CD4-positive, alpha-beta T cell treated with Interleukin-21 for 1 hour (primary cell): ENCODE measurements around the gene ZNF653.
A peak's percentile ranks its signal among the peaks of the same experiment; 100 is the strongest.
"Not testable (repeated sequence)": the region's sequence is repeated elsewhere in the genome, so short reads cannot be mapped to it uniquely, and the experiment has no call there.

Experiments used
- DNase-seq: peaks from one replicate; pipeline ENCODE4 v3.0.0-alpha.2; 2020

The ZNF653 gene

DNA sequence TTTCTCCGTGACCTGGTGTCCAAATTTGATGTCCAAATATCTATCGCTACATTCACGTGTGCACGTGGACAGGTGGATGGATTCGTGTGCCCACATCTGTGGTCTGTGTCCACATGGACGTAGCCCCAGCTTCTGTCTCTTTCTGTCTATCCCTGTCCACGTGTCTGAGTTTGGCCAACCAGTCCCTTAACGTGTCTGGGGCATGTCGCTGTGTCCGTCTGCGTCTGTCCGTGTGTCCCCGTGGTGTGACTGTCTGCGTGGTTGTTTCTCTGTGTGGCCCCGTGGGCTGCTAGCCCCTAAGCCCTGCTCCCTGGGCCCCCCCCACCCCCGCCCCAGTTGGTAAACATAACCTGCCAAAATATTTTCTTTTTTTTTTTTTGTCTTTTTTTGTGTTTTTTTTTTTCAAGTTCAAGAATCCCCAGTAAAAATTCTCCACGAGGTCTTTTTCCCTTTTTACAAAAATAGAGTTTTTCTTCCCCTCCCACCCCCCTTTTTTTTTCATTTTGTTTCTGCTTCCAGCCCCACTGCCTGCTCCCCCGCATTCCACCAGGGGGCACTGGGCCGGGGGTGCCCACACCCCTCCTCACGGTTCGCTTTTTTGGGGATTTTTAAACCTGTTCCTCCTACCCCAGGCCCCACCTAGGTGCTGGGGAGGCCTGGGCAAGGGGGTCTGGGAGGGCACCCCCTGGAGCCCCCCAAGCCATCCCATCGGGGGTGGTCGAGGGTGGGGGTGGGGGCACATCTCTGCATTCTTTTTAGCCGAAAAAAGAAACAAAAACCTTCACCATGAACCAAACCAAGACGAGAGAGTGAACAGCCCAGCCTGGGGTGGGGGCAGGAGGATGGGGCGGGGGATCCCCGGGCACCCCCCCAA lies 51.9 kb downstream of the ZNF653 start:
- DNase-seq: peak; percentile 23

DNA sequence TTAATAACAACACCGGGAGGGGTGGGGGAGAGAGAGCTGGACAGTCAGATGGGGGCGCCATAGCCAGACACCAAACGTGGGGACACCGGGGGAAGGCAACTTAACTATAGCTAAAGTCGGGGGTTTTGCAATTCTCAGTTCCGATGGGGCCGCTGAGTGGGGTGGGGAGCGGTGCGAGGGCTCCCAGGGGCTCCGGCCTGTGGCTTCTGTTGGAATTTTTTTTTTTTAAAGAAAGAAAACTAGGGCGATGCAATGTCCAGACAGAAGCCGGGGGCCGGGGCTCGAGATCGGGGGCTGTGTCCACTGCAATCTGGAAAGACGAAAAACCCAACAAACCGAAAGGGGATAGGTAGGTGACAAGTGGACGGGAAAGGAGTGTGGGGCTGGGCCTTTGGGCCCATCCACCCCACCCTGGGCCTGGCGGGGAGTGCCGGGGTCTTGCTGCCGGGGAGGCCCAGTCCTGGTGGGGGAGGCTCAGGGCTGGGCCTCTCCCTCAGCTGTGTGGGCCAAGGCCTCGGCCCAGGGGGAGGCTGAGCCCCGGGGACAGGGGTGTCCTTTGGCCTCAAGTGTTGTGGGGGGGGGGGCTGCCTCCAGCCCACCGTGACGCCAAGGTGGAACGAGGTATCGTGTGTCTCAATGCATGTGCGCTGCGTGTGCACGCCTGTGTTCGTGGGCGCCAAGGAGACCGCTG lies 52.9 kb downstream of the ZNF653 start:
- no peak for DNase-seq

DNA sequence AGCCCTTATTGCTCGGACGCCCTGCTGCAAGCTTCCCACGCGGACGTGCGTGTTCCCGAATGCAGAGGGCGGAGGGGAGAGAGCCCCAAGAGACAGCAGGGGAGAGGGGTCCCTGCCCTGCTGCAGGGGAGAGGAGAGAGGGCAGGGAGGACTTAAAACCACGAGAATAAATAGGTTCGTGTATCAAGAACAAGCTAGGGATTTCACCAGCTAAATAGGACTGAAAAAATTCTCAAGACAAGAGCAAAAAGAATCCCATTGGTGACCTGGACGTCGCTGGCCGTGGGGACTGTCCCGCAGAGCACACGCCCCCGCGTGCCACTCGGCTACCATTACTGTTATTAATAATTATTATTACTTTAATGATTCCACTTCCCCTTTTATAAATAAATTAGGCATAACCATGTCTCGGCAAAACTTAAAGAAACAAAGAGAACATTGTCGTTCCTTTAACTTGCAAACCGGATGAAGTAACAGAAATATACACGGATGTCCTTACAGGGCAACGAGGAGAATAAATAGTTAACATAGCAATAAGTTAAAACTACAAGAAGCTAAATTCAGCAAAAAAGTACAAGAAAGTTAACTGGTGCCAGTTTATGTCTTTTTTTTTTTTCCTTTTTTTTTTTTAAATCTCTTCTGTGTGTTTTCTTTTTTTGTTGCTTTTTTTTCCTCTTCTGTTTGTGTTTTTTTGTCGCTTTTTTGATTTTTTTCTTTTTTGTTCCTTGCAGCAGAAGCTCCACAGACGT lies 53.6 kb downstream of the ZNF653 start:
- DNase-seq: no peak

DNA sequence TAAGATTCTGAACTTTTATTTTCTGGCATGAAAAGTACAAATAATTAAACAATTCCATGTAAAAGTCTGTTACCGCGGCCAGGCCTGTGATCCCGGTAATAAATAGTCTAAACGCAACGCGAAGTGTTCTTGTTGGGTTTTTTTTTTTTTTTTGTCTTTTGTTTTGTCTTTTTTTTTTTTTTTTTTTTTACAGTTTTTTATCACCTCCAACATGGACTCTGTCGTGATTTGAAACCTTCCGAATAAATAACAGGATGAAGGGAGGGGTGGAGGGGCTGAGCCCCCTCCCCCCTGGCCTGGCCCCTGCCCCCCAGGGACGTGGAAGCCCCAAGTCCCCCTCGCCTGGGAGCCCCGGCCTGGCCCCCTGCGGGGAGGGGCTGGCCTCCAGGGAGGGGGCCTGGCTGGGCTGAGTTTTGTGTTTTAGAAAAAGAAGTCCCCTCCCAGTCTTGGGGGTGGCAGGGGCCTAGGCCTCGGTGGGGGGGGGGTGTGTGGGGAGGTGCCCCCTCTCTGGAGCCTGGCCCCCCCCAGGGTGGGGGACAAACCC lies 54.2 kb downstream of the ZNF653 start:
- no peak for DNase-seq

DNA sequence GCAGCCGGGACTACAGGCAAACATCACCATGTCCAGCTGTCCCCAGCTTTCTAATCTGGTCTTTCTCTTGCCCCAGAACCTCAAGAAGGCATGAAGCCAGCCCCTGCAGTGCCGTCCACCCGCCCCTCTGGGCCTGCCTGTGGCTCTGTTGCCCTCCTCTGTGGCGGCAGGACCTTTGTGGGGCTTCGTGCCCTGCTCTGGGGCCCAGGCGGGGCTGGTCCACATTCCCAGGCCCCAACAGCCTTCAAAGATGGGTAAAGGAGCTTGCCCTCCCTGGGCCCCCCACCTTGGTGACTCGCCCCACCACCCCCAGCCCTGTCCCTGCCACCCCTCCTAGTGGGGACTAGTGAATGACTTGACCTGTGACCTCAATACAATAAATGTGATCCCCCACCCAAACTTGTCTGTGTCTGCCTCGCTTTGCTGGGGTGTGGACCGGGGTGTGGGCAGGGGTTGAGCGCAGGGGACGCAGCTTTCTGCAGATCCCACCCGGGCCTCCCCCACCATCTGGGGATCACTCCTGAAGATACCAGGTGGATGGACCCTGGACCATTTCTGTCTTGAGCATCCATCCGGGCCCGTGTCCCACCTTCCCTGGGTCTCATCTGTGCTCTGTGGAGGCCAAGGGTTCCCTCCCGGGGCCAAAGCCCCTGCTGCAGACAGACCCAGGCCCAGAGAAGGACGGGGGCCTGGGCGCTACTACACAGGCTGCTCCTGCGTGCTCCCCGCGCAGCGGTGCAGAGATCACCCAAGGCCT lies 54.9 kb downstream of the ZNF653 start:
- no peak for DNase-seq

DNA sequence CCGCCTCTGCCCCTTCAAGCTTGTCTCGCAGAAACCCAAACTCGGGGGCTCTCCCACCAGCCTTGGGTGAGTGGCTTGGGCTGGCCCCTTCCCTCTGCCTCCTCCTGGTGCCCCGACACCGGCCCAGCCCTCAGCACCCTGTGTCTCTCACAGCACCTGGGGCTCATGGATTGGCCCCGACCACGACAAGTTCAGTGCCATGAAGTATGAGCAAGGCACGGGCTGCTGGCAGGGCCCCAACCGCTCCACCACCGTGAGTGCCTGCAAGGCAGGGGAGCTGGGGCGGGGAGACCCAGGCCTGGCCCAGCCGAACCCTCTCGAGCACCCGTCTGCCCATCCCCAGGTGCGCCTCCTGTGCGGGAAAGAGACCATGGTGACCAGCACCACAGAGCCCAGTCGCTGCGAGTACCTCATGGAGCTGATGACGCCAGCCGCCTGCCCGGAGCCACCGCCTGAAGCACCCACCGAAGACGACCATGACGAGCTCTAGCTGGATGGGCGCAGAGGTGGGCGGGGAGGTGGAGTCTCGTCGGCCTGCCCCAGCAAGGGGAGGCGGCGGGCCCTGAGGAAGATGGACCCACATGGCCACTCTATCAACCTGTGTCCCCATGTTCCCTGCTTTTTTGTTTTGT lies 56.6 kb downstream of the ZNF653 start:
- DNase-seq: no peak

DNA sequence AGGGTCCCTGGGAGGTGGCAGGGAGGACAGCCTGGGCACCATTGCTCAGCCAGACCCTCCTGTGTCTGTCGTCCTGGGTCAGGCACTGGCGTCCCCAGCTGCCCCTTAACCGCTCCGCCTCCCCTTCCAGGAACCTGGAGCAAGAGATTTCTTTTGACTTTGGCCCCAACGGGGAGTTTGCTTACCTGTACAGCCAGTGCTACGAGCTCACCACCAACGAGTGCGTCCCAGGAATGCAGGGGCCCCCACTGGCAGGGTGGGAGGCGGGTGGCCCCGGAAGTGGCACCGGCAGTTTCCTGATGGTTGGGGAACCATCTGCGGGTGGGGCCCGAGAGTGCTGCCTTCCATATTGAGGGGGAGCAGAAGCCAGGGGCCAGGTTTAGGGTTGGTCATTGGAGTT lies 57.2 kb downstream of the ZNF653 start:
- no peak for DNase-seq

DNA sequence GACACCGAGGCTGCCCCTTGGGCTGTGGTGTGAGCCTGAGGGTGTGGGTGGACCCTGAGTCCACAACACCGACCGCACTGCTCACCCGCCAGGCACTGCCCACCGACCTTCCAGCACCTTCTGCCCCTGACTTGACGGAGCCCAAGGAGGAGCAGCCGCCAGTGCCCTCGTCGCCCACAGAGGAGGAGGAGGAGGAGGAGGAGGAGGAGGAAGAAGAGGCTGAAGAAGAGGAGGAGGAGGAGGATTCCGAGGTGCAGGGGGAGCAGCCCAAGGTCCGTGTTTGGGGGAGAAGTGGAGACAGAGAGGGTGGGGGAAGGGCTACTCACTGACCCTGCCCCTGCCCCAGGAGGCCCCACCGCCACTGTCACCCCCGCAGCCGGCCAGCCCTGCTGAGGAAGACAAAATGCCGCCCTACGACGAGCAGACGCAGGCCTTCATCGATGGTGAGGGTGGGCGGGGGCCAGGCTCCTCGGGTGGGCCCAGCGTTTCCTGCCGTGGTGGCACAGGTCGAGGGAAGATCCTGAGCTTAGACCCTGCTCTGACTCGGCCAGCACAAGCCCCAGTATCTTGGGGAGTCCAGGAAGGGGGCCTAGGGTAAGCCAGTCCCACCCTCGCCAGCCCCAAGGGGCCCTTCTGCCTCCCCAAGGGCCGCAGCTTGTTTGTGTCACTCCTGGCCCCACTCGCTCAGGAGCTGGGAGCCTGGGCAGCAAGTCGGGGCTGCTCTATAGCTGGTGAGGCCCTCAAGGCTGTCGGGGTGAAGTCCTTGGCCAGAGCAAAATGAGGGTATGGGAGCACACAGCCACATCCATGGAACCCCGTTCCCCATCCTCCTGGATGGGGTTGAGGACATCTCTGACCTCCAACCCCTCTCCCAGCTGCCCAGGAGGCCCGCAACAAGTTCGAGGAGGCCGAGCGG lies 58.0 kb downstream of the ZNF653 start:
- no peak for DNase-seq

DNA sequence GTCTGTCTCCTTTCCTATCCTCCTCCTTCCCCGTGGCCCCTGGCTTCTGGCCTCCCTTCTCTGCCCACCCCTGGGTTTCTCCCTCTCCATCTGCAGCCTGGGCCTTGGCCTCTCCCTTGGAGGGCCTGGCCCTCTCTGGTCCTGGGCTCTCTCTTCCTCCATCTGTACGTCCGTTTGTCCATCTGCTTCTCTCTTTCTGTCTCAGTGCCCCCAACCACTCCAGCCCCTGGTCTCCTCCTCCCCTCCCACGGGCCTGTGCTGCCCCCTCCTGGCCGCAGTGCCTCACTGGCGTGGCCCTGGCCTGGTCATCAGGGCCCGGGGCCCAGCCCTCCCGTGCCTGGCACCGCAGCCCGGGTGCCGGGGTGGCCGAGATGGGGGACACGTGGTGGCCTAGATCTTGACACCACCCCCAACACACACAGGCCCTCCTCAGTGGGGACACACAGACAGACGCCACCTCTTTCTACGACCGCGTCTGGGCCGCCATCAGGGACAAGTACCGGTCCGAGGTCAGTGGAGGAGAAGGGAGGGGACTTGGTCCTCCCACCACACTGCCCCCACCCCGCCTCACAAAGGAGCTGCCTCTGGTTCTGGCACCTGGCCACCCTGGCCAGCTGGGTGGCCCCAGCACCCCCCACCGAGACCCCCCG lies 58.9 kb downstream of the ZNF653 start:
- DNase-seq: peak; percentile 40

DNA sequence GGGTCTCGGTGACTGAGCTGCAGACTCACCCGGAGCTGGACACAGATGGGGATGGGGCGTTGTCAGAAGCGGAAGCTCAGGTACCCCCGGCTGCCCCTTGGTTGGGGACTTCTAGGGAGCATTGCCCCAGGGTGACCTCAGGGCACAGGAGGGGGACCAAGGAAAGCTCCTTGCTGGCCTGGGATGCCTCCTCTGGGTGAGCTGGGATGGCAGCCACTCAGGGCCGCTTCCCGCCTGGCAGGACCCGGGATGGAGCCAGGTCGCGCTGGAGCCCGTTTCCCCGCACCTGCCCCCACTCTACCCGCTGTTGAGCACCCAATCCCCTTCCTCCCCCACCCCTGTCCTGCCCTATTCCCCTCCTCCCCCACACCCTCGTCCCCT lies 59.4 kb downstream of the ZNF653 start:
- no peak for DNase-seq

DNA sequence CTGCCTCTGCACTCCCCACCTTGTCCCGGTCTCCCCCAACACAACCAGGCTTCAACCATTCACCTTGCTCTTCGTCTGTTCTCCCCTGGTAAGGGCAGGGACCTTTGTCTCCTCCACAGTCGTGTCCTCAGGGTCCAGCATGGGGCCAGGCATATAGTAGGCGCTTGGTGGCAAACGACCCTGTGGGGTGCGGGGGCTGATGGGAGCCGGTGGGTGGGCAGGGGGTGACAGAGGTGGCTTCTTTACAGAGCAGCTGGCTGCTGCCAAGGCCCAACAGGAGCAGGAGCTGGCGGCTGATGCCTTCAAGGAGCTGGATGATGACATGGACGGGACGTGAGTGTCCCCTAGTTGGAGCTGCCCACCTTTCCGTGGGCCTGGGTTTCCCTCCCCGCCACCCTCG lies 60.5 kb downstream of the ZNF653 start:
- no peak for DNase-seq

DNA sequence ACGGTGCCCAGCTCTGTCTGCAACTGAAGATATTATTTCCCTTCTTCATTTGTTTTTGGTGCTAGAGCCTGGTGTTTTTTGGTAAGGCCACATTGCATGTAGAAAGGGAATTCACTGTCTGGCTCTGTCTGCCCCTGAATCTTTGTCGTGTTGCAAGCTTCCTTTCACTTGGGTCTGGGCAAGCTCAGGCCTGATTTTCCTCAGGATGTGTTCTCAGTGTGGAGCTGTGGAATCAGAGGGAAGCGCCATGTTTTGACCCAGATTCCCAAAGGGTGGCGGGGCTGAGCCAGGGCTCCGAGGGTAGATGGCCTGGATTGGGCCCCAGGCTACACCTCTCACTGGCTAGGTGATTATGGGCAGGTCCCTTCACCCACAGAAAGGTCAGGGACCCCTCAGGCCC lies 61.6 kb downstream of the ZNF653 start:
- no peak for DNase-seq

DNA sequence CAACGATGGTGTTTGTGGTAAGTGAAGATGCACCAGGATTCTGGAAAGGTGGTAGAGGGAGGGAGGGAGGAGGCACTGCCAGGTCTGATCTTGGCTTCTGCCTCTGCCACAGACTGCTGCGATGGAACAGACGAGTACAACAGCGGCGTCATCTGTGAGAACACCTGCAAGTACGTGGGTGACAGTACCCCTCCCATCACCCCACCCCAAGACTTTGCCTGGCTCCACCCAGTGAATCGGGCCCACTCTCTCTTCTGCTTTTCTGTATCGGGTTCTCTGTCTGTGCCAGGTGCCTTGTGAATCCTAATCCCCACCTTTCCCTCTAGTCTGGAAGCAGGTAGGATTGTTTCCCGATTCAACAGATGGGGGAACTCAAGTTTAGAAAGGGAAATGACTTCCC lies 67.7 kb downstream of the ZNF653 start:
- no peak for DNase-seq

DNA sequence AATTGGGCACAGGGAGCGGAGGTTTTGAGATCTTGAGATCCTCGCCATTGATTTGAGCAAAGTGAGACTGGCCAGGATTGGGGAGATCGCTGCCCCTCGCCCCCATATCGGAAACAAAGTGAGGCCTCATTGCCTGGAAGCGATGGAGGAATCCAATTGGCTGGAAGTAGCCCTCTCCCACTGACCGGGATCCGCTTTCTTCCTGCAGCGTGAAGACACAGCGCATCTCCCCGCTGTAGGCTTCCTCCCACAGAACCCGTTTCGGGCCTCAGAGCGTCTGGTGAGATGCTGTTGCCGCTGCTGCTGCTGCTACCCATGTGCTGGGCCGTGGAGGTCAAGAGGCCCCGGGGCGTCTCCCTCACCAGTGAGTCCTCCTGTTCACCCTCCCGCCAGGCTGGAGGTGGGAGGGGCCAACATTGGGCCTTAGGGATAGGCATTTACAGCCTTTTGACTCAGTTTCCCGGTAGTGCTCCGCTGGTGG lies 69.8 kb downstream of the ZNF653 start:
- no peak for DNase-seq

DNA sequence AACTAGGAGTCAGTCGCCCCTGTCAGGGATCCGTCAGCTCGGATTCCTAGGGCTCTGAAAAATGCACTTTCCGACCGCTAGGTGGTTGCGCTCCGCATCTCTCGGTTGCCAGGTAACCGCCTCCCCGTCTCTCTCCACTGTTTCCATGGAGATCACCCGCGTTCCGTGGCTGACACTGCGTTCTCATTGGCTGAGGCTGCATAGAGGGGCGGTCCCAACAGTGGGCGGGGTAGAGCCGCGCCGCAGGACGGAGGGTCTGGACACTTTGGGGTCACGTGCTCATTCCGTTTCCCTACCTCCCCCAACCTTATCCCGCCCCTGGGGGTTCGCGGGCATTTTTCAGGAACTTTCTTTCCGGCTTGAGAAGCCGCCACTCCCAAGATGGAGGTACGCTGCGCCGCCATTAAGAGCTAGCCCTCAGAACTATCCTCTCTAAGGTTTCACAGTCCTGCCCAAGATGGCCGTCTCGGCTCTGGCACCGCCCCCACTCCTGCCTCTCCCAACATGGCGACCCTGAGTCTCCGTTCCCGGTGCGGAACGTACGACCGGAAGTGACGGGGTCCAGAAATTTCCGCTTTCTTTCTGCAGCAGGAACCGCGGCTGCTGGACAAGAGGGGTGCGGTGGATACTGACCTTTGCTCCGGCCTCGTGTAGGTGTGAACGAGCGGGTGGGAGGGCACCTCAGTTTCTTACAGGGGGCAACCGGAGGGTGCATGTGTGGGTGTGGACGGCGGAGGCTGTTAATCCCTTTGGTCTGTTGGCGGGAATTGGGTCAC lies 70.4 kb downstream of the ZNF653 start, which contains the start of the genes ODAD3 and PRKCSH:
Gene ODAD3, minus strand, starts transcription at position 65 of the 776 bp plus-strand sequence. CDS start 105 bp downstream, outside the sequence.
Gene PRKCSH, plus strand, starts transcription at position 579 of the 776 bp plus-strand sequence. CDS start 483 bp downstream, outside the sequence.
- peak; percentile 99 for DNase-seq

DNA sequence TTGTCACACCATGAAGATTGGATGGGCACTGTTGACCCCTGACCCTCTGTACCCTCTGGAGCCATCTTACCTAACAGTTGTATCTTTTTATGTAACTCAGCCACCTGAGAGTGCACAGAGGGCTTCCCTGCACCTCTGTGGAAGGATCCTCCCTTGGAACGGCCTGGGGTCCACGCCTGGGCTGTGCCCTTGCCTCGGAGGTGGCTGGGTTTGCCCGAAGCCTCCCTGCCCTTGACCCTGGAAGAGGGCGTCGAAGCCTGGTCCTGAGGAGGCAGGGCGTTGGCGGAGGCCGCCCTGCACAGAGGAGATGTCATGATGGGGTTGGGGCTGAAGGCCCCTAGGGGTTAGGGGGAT lies 71.0 kb downstream of the ZNF653 start:
- no peak for DNase-seq

DNA sequence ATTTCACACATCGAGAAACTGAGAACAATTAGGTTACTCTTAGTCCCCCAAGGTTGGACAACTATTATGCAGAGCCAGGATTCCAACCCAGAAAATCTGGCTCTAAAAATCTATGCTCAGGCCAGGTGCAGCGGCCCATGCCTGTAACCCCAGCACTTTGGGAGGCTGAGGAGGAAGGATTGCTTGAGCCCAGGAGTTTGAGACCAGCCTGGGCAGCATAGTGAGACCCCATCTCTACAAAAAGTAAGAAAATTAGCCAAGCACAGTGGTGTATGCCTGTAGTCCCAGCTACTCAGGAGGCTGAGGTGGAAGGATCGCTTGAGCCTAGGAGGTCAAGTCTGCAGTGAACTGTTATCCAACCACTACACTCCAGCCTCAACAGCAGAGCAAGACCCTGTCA lies 72.1 kb downstream of the ZNF653 start:
- not testable (repeated sequence) for DNase-seq
